Breast epithelium (tissue), 3 donors: ENCODE data around the gene ANKRD29.

Experiments used
- POLR2AphosphoS5 ChIP-seq, 3 donors: sonication (generic); formaldehyde crosslinking; IDR thresholded peaks; one replicate each; pipeline ENCODE4 v1.6.1; 2017; ENCODE audit warnings: antibody characterized with exemption in 3 of 3
- TF ChIP-seq, protein P1 (sequence below), 3 donors: fragments of 450-650 bp; IDR thresholded peaks; one replicate each; pipeline ENCODE4 v1.5.1; 2016 to 2017; ENCODE audit warnings: antibody characterized with exemption in 3 of 3, mild to moderate bottlenecking in 3 of 3, moderate library complexity in 3 of 3

- TF ChIP-seq POLR2AphosphoS5 (IDR thresholded peaks at IDR 0.05) = no peak
- TF ChIP-seq, protein P1, sequence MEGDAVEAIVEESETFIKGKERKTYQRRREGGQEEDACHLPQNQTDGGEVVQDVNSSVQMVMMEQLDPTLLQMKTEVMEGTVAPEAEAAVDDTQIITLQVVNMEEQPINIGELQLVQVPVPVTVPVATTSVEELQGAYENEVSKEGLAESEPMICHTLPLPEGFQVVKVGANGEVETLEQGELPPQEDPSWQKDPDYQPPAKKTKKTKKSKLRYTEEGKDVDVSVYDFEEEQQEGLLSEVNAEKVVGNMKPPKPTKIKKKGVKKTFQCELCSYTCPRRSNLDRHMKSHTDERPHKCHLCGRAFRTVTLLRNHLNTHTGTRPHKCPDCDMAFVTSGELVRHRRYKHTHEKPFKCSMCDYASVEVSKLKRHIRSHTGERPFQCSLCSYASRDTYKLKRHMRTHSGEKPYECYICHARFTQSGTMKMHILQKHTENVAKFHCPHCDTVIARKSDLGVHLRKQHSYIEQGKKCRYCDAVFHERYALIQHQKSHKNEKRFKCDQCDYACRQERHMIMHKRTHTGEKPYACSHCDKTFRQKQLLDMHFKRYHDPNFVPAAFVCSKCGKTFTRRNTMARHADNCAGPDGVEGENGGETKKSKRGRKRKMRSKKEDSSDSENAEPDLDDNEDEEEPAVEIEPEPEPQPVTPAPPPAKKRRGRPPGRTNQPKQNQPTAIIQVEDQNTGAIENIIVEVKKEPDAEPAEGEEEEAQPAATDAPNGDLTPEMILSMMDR (IDR thresholded peaks at IDR 0.05) = no peak
Measured at GRCh38 chr18:23684515-23685197, 21.9 kb upstream of the ANKRD29 start.
